Spleen (tissue), 13 donors: ENCODE data around the gene NEURL1. TPM values are rescaled to one million over a fixed set of nuclear protein-coding genes. Genes with fewer than 3 reads are reported as not detected.

Experiments
- DNase-seq: peaks from one replicate; pipeline ENCODE4 v3.0.0-alpha.2; 2020
- H3K27ac ChIP-seq, 8 donors: fragments of 200-600 bp; sonication (generic) in 7 of 8; 1 replicate in 4 of 8; 2 replicates in 4 of 8; pipeline versions ENCODE4 v1.5.0 to v1.8.0; 2016 to 2021; ENCODE audit warnings: inconsistent platforms in 4 of 8, mild to moderate bottlenecking in 4 of 8, moderate library complexity in 1 of 8
- H3K27me3 ChIP-seq, 7 donors: fragments of 200-600 bp; sonication (generic) in 6 of 7; replicated peaks in 1 of 7; 1 replicate in 4 of 7; 2 replicates in 3 of 7; pipeline versions ENCODE4 v1.5.0 to v1.8.0; 2016 to 2021; ENCODE audit warnings: inconsistent platforms in 3 of 7, mild to moderate bottlenecking in 1 of 7
- H3K36me3 ChIP-seq, 6 donors: fragments of 200-600 bp; sonication (generic) in 5 of 6; 1 replicate in 4 of 6; 2 replicates in 2 of 6; pipeline versions ENCODE4 v1.5.0 to v1.8.0; 2016 to 2021; ENCODE audit warnings: inconsistent platforms in 2 of 6
- H3K4me1 ChIP-seq, 6 donors: fragments of 200-600 bp; sonication (generic) in 5 of 6; 1 replicate in 3 of 6; 2 replicates in 3 of 6; pipeline versions ENCODE4 v1.5.0 to v1.8.0; 2016 to 2021; ENCODE audit warnings: inconsistent platforms in 3 of 6
- H3K4me3 ChIP-seq, 8 donors: fragments of 200-600 bp; sonication (generic) in 7 of 8; 1 replicate in 4 of 8; 2 replicates in 4 of 8; pipeline versions ENCODE4 v1.5.0 to v1.8.0; 2016 to 2021; ENCODE audit warnings: inconsistent platforms in 4 of 8, mild to moderate bottlenecking in 4 of 8, moderate library complexity in 2 of 8
- H3K9me3 ChIP-seq, 8 donors: fragments of 200-600 bp; sonication (generic) in 7 of 8; 1 replicate in 4 of 8; 2 replicates in 4 of 8; pipeline versions ENCODE4 v1.5.0 to v1.8.0; 2016 to 2021; ENCODE audit warnings: inconsistent platforms in 4 of 8
- POLR2A ChIP-seq, 3 donors: fragments of 450-650 bp; IDR thresholded peaks; one replicate each; pipeline ENCODE4 v1.5.1; 2017; ENCODE audit warnings: antibody characterized with exemption in 3 of 3, mild to moderate bottlenecking in 1 of 3
- POLR2AphosphoS5 ChIP-seq, 3 donors: sonication (generic); formaldehyde crosslinking; IDR thresholded peaks; one replicate each; pipeline ENCODE4 v1.5.1; 2017; ENCODE audit warnings: antibody characterized with exemption in 3 of 3
- WGBS, 5 donors: extraction: QIAGEN DNeasy Blood & Tissue Kit in 3 of 5; methylation state at CpG; one replicate each; pipeline versions ENCODE4 v1.1.5 to v1.1.7; 2013 to 2018; 5-methylcytosine and 5-hydroxymethylcytosine counted together
- intact Hi-C: fragments of 100-400 bp; cut with DNase I; formaldehyde crosslinking; loops from one replicate; pipeline ENCODE4 v1.15.0; 2023; ENCODE audit warnings: low total_unique reads
- long read RNA-seq, 2 donors: transcript quantifications; one replicate each; lab custom pipeline, GENCODE V29; 2026
- polyA plus RNA-seq, 3 donors: library from polyadenylated mRNA; stranded (reverse); fragments of 200-250 nt; gene quantifications; one replicate each; pipeline ENCODE4 v1.2.1, GENCODE V29; 2013
- total RNA-seq, 7 donors: library from RNA; depleted of rRNA in 3 of 7; stranded (reverse); fragments of >200 nt in 3 of 7; fragmentation: NEBNext Ultra II Directional in 4 of 7; extraction: Animal tissue kit (Norgen Biotek cat#: 25700) in 4 of 7; gene quantifications; one replicate each; pipeline versions ENCODE4 v1.1.0 to v1.2.1, GENCODE V29; 2016 to 2021
- TF ChIP-seq, protein P1 (sequence below), 11 experiments: fragments of 200-600 bp in 7 of 11; fragments of 450-650 bp in 4 of 11; sonication (generic) in 4 of 11; IDR thresholded peaks in 8 of 11; conservative IDR thresholded peaks in 3 of 11; 1 replicate in 7 of 11; 2 replicates in 4 of 11; pipeline versions ENCODE4 v1.4.0 to v1.8.0; 2016 to 2021; ENCODE audit warnings: antibody characterized with exemption in 11 of 11, inconsistent platforms in 4 of 11, mild to moderate bottlenecking in 1 of 11
- donor health status: healthy with polysubstance abuse.
- donor health status: DM: no; HTN: no; CAD: no; lungs with moderate emphysema.
- donor health status: DM: no; HTN: no; CAD: no.
- donor health status: Bipolar disorder and iron deficiency.
- donor health status: healthy.
- donor health status: DM: no; HTN: no; CAD: no.
- donor health status: DM: yes; HTN: yes; CAD: no.

NEURL1 gene
- total RNA-seq (1 to 10 TPM in 6 of 7 donors, under 1 TPM in 1; 0.43 to 3.6 (median 2.4) TPM), polyA plus RNA-seq (1 to 10 TPM in 2 of 3 donors, under 1 TPM in 1; 0.76 to 2.9 (median 1.4) TPM)
- long read RNA-seq, donor 1 = 0 reads
- long read RNA-seq, donor 2, full-length matches to known transcripts = 2 of 2 reads
- long read RNA-seq, donor 2, partial matches to known transcripts = 0 of 2 reads
- long read RNA-seq, donor 2, other reads (novel, unspliced or antisense) = 0 of 2 reads

GRCh38 chr10:103493362-103493915, at the start of gene NEURL1:
TSS of gene NEURL1 (plus strand) at chr10:103493705. CDS start at chr10:103494388, 683 bp downstream.
- peak; percentile 72 for DNase-seq
- peaks cover 7 to 40% (median 24%) of the 10 kb centered on the region in 6 donors for H3K4me1 ChIP-seq
- intact Hi-C loops = no loop called here
- TF ChIP-seq POLR2A (IDR thresholded peaks at IDR 0.05) (no peak), POLR2AphosphoS5 (IDR thresholded peaks at IDR 0.05) (peak in 1 of 3 donors; percentile 9)
- TF ChIP-seq, protein P1, sequence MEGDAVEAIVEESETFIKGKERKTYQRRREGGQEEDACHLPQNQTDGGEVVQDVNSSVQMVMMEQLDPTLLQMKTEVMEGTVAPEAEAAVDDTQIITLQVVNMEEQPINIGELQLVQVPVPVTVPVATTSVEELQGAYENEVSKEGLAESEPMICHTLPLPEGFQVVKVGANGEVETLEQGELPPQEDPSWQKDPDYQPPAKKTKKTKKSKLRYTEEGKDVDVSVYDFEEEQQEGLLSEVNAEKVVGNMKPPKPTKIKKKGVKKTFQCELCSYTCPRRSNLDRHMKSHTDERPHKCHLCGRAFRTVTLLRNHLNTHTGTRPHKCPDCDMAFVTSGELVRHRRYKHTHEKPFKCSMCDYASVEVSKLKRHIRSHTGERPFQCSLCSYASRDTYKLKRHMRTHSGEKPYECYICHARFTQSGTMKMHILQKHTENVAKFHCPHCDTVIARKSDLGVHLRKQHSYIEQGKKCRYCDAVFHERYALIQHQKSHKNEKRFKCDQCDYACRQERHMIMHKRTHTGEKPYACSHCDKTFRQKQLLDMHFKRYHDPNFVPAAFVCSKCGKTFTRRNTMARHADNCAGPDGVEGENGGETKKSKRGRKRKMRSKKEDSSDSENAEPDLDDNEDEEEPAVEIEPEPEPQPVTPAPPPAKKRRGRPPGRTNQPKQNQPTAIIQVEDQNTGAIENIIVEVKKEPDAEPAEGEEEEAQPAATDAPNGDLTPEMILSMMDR (IDR thresholded peaks at IDR 0.05 in 8 of 11, conservative IDR thresholded peaks at IDR 0.05 in 3 of 11) = no peak
- WGBS, 5 donors = 2 to 6% (median 4%) methylated on average over 29 to 65 of the region's 65 CpGs
- no peaks in the 10 kb centered on the region for H3K9me3 ChIP-seq
- no peak within 1 kb of the TSS for H3K27ac ChIP-seq
- peak within 1 kb of the TSS; percentile 38 to 82 (median 60) for H3K4me3 ChIP-seq
- no peaks in the 10 kb centered on the region for H3K36me3 ChIP-seq
- peaks cover 0 to 55% (median 27%) of the 10 kb centered on the region in 7 donors for H3K27me3 ChIP-seq

- intact Hi-C loops = no loop called here
- Histone ChIP-seq H3K4me1 (peaks cover 33 to 66% (median 56%) of the 10 kb centered on the region in 6 donors), H3K27me3 (no peaks in the 10 kb centered on the region), H3K9me3 (no peaks in the 10 kb centered on the region), H3K36me3 (peaks cover 2 to 100% (median 85%) of the 10 kb centered on the region in 6 donors), H3K27ac (peak overlapping the region in 6 of 8 donors; percentile 62 to 92 (median 88)), H3K4me3 (no peak overlapping the region)
- 62 to 91% (median 79%) methylated on average over 10 of the region's 10 CpGs for WGBS, 5 donors
- no peak for TF ChIP-seq POLR2A (IDR thresholded peaks at IDR 0.05)
- TF ChIP-seq POLR2AphosphoS5 (IDR thresholded peaks at IDR 0.05) = peak; percentile 32 to 60 (median 49)
- no peak for DNase-seq
These were observed 49.0 kb upstream of the NEURL1 start for GRCh38 chr10:103444478-103444877.

DNA sequence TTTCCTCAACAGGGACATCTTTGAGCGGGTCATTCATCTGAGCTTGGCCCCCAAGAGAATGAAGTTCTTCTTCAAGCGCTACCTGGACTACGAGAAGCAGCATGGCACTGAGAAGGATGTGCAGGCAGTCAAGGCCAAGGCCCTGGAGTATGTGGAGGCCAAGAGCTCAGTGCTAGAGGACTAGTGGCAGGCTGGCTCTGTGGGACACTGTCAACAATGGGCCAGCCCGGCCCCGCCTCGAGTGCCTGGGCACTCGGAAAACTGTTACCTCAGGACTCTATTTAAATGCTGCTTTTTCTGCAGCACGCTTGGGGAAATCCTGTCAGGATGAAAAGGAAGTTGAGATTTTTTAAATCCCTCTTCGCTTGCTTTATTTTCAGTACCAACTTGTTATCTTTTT, 48.1 kb upstream of the NEURL1 start:
- no peak for DNase-seq
- Histone ChIP-seq H3K4me1 (peaks cover 41 to 74% (median 65%) of the 10 kb centered on the region in 6 donors), H3K36me3 (peaks cover 2 to 100% (median 79%) of the 10 kb centered on the region in 6 donors), H3K4me3 (no peak overlapping the region), H3K9me3 (no peaks in the 10 kb centered on the region), H3K27me3 (no peaks in the 10 kb centered on the region), H3K27ac (peak overlapping the region; percentile 35 to 92 (median 81))
- WGBS, 5 donors = 73 to 88% (median 80%) methylated on average over 9 of the region's 9 CpGs
- intact Hi-C loops = no loop called here
- TF ChIP-seq POLR2AphosphoS5 (IDR thresholded peaks at IDR 0.05) = peak; percentile 5 to 57 (median 54)
- no peak for TF ChIP-seq POLR2A (IDR thresholded peaks at IDR 0.05)
- TF ChIP-seq, protein P1 (IDR thresholded peaks at IDR 0.05 in 8 of 11, conservative IDR thresholded peaks at IDR 0.05 in 3 of 11) = no peak

- TF ChIP-seq POLR2A (IDR thresholded peaks at IDR 0.05) (no peak), POLR2AphosphoS5 (IDR thresholded peaks at IDR 0.05) (peak in 2 of 3 donors; percentile 41 to 61)
- TF ChIP-seq, protein P1 (IDR thresholded peaks at IDR 0.05 in 8 of 11, conservative IDR thresholded peaks at IDR 0.05 in 3 of 11) = no peak
- WGBS, 5 donors = 54 to 70% (median 67%) methylated on average over 12 of the region's 12 CpGs
- Histone ChIP-seq H3K27ac (peak overlapping the region; percentile 35 to 92 (median 81)), H3K27me3 (no peaks in the 10 kb centered on the region), H3K9me3 (no peaks in the 10 kb centered on the region), H3K36me3 (peaks cover 2 to 97% (median 73%) of the 10 kb centered on the region in 6 donors), H3K4me3 (no peak overlapping the region), H3K4me1 (peaks cover 47 to 80% (median 71%) of the 10 kb centered on the region in 6 donors)
- intact Hi-C loops = no loop called here
- DNase-seq = no peak
These were observed 47.5 kb upstream of the NEURL1 start for GRCh38 chr10:103445767-103446567.
